Measurements from ENCODE around the gene SLC9C1.

SLC9C1 gene

DNA sequence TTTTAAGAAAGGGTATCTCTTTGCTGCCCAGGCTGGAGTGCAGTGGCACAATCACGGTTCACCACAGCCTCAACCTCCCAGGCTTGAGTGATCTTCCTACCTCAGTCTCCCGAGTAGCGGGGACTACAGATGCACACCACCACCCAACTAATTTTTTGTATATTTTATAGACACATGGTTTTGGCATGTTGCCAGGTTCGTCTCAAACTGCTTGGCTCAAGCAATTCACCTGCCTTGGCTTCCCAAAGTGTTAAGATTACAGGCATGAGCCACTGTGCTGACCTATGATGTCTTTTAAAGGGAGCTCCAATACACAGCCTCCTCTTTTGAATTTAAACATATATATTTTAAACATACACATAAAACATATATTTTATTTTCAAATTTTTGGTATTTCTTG is 60.9 kb downstream of the SLC9C1 start:
- TF ChIP-seq CREB1 (IDR thresholded peaks at IDR 0.05; ENCODE audit: low read depth): no peak
- TF ChIP-seq YY1 (IDR thresholded peaks at IDR 0.05; ENCODE audit: low read depth): no peak
- TF ChIP-seq RAD21 (IDR thresholded peaks at IDR 0.05; ENCODE audit: low read depth): no peak
- TF ChIP-seq, protein P1, sequence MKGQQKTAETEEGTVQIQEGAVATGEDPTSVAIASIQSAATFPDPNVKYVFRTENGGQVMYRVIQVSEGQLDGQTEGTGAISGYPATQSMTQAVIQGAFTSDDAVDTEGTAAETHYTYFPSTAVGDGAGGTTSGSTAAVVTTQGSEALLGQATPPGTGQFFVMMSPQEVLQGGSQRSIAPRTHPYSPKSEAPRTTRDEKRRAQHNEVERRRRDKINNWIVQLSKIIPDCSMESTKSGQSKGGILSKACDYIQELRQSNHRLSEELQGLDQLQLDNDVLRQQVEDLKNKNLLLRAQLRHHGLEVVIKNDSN (IDR thresholded peaks at IDR 0.05): no peak

DNA sequence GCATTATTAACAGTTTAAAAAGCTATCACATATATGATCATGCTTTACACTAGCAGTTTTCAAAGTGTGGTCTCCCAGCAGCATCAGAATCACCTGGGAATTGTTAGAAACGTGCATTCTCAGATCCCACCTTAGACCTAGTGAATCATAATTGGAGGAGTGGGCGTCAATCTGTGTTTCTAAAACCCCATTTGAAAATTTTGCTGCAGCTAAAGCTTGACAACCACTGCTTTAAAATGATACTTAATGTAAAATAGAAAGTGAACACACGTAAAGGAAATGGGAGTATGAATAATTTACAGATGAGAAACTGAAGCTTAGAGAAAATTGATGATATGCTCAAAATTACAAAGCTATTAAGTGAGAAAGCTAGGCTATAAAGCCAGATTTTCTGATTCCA is 62.3 kb downstream of the SLC9C1 start:
- TF ChIP-seq EGR1 (IDR thresholded peaks at IDR 0.05): no peak
- TF ChIP-seq TEAD4 (IDR thresholded peaks at IDR 0.05): no peak
- TF ChIP-seq TCF12 (IDR thresholded peaks at IDR 0.05; ENCODE audit: low read depth): no peak
- TF ChIP-seq RAD21 (IDR thresholded peaks at IDR 0.05; ENCODE audit: low read depth): no peak
- TF ChIP-seq EP300 (IDR thresholded peaks at IDR 0.05; ENCODE audit: borderline replicate concordance): no peak
- TF ChIP-seq CEBPB (IDR thresholded peaks at IDR 0.05): no peak
- TF ChIP-seq FOXM1 (IDR thresholded peaks at IDR 0.05; ENCODE audit: borderline replicate concordance, low read depth): no peak
- TF ChIP-seq TAF1 (IDR thresholded peaks at IDR 0.05; ENCODE audit: low read depth): no peak
- TF ChIP-seq, protein P2, sequence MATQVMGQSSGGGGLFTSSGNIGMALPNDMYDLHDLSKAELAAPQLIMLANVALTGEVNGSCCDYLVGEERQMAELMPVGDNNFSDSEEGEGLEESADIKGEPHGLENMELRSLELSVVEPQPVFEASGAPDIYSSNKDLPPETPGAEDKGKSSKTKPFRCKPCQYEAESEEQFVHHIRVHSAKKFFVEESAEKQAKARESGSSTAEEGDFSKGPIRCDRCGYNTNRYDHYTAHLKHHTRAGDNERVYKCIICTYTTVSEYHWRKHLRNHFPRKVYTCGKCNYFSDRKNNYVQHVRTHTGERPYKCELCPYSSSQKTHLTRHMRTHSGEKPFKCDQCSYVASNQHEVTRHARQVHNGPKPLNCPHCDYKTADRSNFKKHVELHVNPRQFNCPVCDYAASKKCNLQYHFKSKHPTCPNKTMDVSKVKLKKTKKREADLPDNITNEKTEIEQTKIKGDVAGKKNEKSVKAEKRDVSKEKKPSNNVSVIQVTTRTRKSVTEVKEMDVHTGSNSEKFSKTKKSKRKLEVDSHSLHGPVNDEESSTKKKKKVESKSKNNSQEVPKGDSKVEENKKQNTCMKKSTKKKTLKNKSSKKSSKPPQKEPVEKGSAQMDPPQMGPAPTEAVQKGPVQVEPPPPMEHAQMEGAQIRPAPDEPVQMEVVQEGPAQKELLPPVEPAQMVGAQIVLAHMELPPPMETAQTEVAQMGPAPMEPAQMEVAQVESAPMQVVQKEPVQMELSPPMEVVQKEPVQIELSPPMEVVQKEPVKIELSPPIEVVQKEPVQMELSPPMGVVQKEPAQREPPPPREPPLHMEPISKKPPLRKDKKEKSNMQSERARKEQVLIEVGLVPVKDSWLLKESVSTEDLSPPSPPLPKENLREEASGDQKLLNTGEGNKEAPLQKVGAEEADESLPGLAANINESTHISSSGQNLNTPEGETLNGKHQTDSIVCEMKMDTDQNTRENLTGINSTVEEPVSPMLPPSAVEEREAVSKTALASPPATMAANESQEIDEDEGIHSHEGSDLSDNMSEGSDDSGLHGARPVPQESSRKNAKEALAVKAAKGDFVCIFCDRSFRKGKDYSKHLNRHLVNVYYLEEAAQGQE (IDR thresholded peaks at IDR 0.05; ENCODE audit: low read depth): no peak
- TF ChIP-seq, protein P3, sequence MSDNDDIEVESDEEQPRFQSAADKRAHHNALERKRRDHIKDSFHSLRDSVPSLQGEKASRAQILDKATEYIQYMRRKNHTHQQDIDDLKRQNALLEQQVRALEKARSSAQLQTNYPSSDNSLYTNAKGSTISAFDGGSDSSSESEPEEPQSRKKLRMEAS (IDR thresholded peaks at IDR 0.05): no peak
- no peak for TF ChIP-seq ZBTB7A (IDR thresholded peaks at IDR 0.05; ENCODE audit: low read depth)
- no peak for TF ChIP-seq NFIC (IDR thresholded peaks at IDR 0.05)
- TF ChIP-seq, protein P1 (IDR thresholded peaks at IDR 0.05): no peak
- TF ChIP-seq YY1 (IDR thresholded peaks at IDR 0.05; ENCODE audit: low read depth): no peak
- TF ChIP-seq CREB1 (IDR thresholded peaks at IDR 0.05; ENCODE audit: low read depth): no peak

- TF ChIP-seq TEAD4 (IDR thresholded peaks at IDR 0.05) (no peak), RAD21 (IDR thresholded peaks at IDR 0.05; ENCODE audit: low read depth) (no peak), ZBTB7A (IDR thresholded peaks at IDR 0.05; ENCODE audit: low read depth) (no peak), EP300 (IDR thresholded peaks at IDR 0.05; ENCODE audit: borderline replicate concordance) (no peak), NFIC (IDR thresholded peaks at IDR 0.05) (no peak), TAF1 (IDR thresholded peaks at IDR 0.05; ENCODE audit: low read depth) (no peak), FOXM1 (IDR thresholded peaks at IDR 0.05; ENCODE audit: borderline replicate concordance, low read depth) (no peak), EGR1 (IDR thresholded peaks at IDR 0.05) (no peak), CEBPB (IDR thresholded peaks at IDR 0.05) (no peak), YY1 (IDR thresholded peaks at IDR 0.05; ENCODE audit: low read depth) (no peak), TCF12 (IDR thresholded peaks at IDR 0.05; ENCODE audit: low read depth) (no peak)
- TF ChIP-seq, protein P2 (IDR thresholded peaks at IDR 0.05; ENCODE audit: low read depth): no peak
- TF ChIP-seq, protein P3 (IDR thresholded peaks at IDR 0.05): no peak
- TF ChIP-seq, protein P1 (IDR thresholded peaks at IDR 0.05): no peak
Observed at GRCh38 chr3:112230033-112230432, 64.0 kb downstream of the SLC9C1 start.

GRCh38 chr3:112228786-112229185 is 65.2 kb downstream of the SLC9C1 start:
- no peak for TF ChIP-seq TEAD4 (IDR thresholded peaks at IDR 0.05)
- TF ChIP-seq TAF1 (IDR thresholded peaks at IDR 0.05; ENCODE audit: low read depth): no peak
- TF ChIP-seq, protein P2 (IDR thresholded peaks at IDR 0.05; ENCODE audit: low read depth): no peak
- TF ChIP-seq EGR1 (IDR thresholded peaks at IDR 0.05): no peak
- TF ChIP-seq EP300 (IDR thresholded peaks at IDR 0.05; ENCODE audit: borderline replicate concordance): no peak
- TF ChIP-seq TCF12 (IDR thresholded peaks at IDR 0.05; ENCODE audit: low read depth): no peak
- no peak for TF ChIP-seq NFIC (IDR thresholded peaks at IDR 0.05)
- TF ChIP-seq, protein P1 (IDR thresholded peaks at IDR 0.05): no peak
- no peak for TF ChIP-seq FOXM1 (IDR thresholded peaks at IDR 0.05; ENCODE audit: borderline replicate concordance, low read depth)
- TF ChIP-seq, protein P3 (IDR thresholded peaks at IDR 0.05): no peak
- TF ChIP-seq ZBTB7A (IDR thresholded peaks at IDR 0.05; ENCODE audit: low read depth): no peak

All from Ishikawa (cell line).